SK-N-SH treated with all-trans-retinoic acid at 6 μM for 48 hours (cell line): ENCODE measurements around the gene IL17REL.

Experiments used
- ATAC-seq: fragments of 200-7000 bp; cut with Tn5 transposase; 3 replicates; pipeline ENCODE4 v1.9.1; 2020; ENCODE audit warnings: mild to moderate bottlenecking, moderate library complexity
- ARNTL ChIP-seq: fragments of 450-650 bp; formaldehyde crosslinking; IDR thresholded peaks from 2 replicates; pipeline ENCODE4 v1.5.0; 2020; ENCODE audit warnings: low read depth, mild to moderate bottlenecking, moderate library complexity, borderline replicate concordance
- BACH2 ChIP-seq: fragments of 250-450 bp; sonication (Bioruptor Pico); IDR thresholded peaks from 2 replicates; pipeline ENCODE4 v1.9.0; 2021; ENCODE audit warnings: mild to moderate bottlenecking, borderline replicate concordance
- CREB5 ChIP-seq: fragments of 250-450 bp; sonication (Bioruptor Pico); IDR thresholded peaks from 2 replicates; pipeline ENCODE4 v1.5.1; 2020; ENCODE audit warnings: low read depth, mild to moderate bottlenecking, moderate library complexity
- CSDC2 ChIP-seq: fragments of 250-450 bp; sonication (Bioruptor Pico); IDR thresholded peaks from 2 replicates; pipeline ENCODE4 v1.5.0; 2020; ENCODE audit warnings: mild to moderate bottlenecking, moderate library complexity
- ESRRG ChIP-seq: fragments of 250-450 bp; sonication (Bioruptor Pico); IDR thresholded peaks from 2 replicates; pipeline ENCODE4 v1.6.1; 2021; ENCODE audit warnings: mild to moderate bottlenecking
- GLIS3 ChIP-seq: fragments of 250-450 bp; sonication (Bioruptor Pico); IDR thresholded peaks from 2 replicates; pipeline ENCODE4 v1.5.0; 2020; ENCODE audit warnings: mild to moderate bottlenecking, moderate library complexity
- ISL1 ChIP-seq: fragments of 250-450 bp; sonication (Bioruptor Pico); IDR thresholded peaks from 2 replicates; pipeline ENCODE4 v2.1.2; 2022; ENCODE audit warnings: mild to moderate bottlenecking, moderate library complexity
- OSR1 ChIP-seq: fragments of 250-450 bp; sonication (Bioruptor Pico); IDR thresholded peaks from 2 replicates; pipeline ENCODE4 v1.8.0; 2022; ENCODE audit warnings: moderate library complexity, mild to moderate bottlenecking, inconsistent platforms
- POU6F1 ChIP-seq: fragments of 250-450 bp; sonication (Bioruptor Pico); IDR thresholded peaks from 2 replicates; pipeline ENCODE4 v1.8.0; 2021; ENCODE audit warnings: low read depth, mild to moderate bottlenecking, moderate library complexity, borderline replicate concordance
- PPARA ChIP-seq: fragments of 250-450 bp; sonication (Bioruptor Pico); IDR thresholded peaks from 2 replicates; pipeline ENCODE4 v1.5.0; 2020; ENCODE audit warnings: mild to moderate bottlenecking, borderline replicate concordance
- RARB ChIP-seq: fragments of 250-450 bp; sonication (Bioruptor Pico); IDR thresholded peaks from 2 replicates; pipeline ENCODE4 v1.8.0; 2021; ENCODE audit warnings: mild to moderate bottlenecking, moderate library complexity
- SNAI2 ChIP-seq: fragments of 250-450 bp; sonication (Bioruptor Pico); IDR thresholded peaks from 2 replicates; pipeline ENCODE4 v1.5.0; 2020; ENCODE audit warnings: mild to moderate bottlenecking, moderate library complexity
- TCF4 ChIP-seq: fragments of 250-450 bp; sonication (Bioruptor Pico); IDR thresholded peaks from 2 replicates; pipeline ENCODE4 v1.8.0; 2021; ENCODE audit warnings: mild to moderate bottlenecking, moderate library complexity, borderline replicate concordance
- TOX ChIP-seq: fragments of 250-450 bp; sonication (Bioruptor Pico); IDR thresholded peaks from 2 replicates; pipeline ENCODE4 v1.8.0; 2021; ENCODE audit warnings: mild to moderate bottlenecking, moderate library complexity, borderline replicate concordance
- TSHZ2 ChIP-seq: fragments of 250-450 bp; sonication (Bioruptor Pico); IDR thresholded peaks from 2 replicates; pipeline ENCODE4 v1.5.0; 2020; ENCODE audit warnings: mild to moderate bottlenecking, moderate library complexity
- ZC3H10 ChIP-seq: fragments of 250-450 bp; sonication (Bioruptor Pico); IDR thresholded peaks from 2 replicates; pipeline ENCODE4 v1.5.1; 2021; ENCODE audit warnings: mild to moderate bottlenecking, moderate library complexity
- ZFP3 ChIP-seq: fragments of 250-450 bp; sonication (Bioruptor Pico); IDR thresholded peaks from 2 replicates; pipeline ENCODE4 v1.5.0; 2020; ENCODE audit warnings: mild to moderate bottlenecking, moderate library complexity
- ZNF565 ChIP-seq: fragments of 450-650 bp; formaldehyde crosslinking; conservative IDR thresholded peaks from 2 replicates; pipeline ENCODE4 v1.5.0; 2020; ENCODE audit warnings: low read depth, mild to moderate bottlenecking, moderate library complexity
- ZNF70 ChIP-seq: fragments of 450-650 bp; formaldehyde crosslinking; IDR thresholded peaks from 2 replicates; pipeline ENCODE4 v1.5.0; 2020; ENCODE audit warnings: mild to moderate bottlenecking, moderate library complexity
- ZNF8 ChIP-seq: fragments of 450-650 bp; formaldehyde crosslinking; IDR thresholded peaks from 2 replicates; pipeline ENCODE4 v1.5.0; 2020; ENCODE audit warnings: mild to moderate bottlenecking, moderate library complexity
- TF ChIP-seq, protein P1 (sequence below): fragments of 250-450 bp; sonication (Bioruptor Pico); IDR thresholded peaks from 2 replicates; pipeline ENCODE4 v1.5.1; 2021; ENCODE audit warnings: mild to moderate bottlenecking, moderate library complexity

The IL17REL gene

GRCh38 chr22:49999946-50000586 lies 12.5 kb downstream of the IL17REL start:
- TF ChIP-seq OSR1 (CRISPR knock-in tag): no peak
- no peak for TF ChIP-seq CSDC2 (CRISPR knock-in tag)
- TF ChIP-seq ZC3H10: no peak
- TF ChIP-seq ARNTL (CRISPR knock-in tag): no peak
- TF ChIP-seq, protein P1, sequence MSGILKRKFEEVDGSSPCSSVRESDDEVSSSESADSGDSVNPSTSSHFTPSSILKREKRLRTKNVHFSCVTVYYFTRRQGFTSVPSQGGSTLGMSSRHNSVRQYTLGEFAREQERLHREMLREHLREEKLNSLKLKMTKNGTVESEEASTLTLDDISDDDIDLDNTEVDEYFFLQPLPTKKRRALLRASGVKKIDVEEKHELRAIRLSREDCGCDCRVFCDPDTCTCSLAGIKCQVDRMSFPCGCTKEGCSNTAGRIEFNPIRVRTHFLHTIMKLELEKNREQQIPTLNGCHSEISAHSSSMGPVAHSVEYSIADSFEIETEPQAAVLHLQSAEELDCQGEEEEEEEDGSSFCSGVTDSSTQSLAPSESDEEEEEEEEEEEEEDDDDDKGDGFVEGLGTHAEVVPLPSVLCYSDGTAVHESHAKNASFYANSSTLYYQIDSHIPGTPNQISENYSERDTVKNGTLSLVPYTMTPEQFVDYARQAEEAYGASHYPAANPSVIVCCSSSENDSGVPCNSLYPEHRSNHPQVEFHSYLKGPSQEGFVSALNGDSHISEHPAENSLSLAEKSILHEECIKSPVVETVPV (CRISPR knock-in tag): no peak
- no peak for TF ChIP-seq ISL1 (CRISPR knock-in tag)
- no peak for TF ChIP-seq ZNF70 (CRISPR knock-in tag)
- TF ChIP-seq TCF4 (CRISPR knock-in tag): no peak
- no peak for TF ChIP-seq ZNF8 (CRISPR knock-in tag)
- TF ChIP-seq PPARA (CRISPR knock-in tag): no peak
- TF ChIP-seq SNAI2 (CRISPR knock-in tag): no peak
- TF ChIP-seq BACH2 (CRISPR knock-in tag): no peak
- no peak for TF ChIP-seq POU6F1 (CRISPR knock-in tag)
- no peak for TF ChIP-seq CREB5 (CRISPR knock-in tag)
- TF ChIP-seq TOX (CRISPR knock-in tag): no peak
- no peak for TF ChIP-seq ZFP3
- no peak for TF ChIP-seq RARB (CRISPR knock-in tag)
- TF ChIP-seq TSHZ2: no peak
- TF ChIP-seq ESRRG (CRISPR knock-in tag): no peak
- TF ChIP-seq ZNF565: no peak
- no peak; the same call in 2 of the 3 replicates for ATAC-seq

DNA sequence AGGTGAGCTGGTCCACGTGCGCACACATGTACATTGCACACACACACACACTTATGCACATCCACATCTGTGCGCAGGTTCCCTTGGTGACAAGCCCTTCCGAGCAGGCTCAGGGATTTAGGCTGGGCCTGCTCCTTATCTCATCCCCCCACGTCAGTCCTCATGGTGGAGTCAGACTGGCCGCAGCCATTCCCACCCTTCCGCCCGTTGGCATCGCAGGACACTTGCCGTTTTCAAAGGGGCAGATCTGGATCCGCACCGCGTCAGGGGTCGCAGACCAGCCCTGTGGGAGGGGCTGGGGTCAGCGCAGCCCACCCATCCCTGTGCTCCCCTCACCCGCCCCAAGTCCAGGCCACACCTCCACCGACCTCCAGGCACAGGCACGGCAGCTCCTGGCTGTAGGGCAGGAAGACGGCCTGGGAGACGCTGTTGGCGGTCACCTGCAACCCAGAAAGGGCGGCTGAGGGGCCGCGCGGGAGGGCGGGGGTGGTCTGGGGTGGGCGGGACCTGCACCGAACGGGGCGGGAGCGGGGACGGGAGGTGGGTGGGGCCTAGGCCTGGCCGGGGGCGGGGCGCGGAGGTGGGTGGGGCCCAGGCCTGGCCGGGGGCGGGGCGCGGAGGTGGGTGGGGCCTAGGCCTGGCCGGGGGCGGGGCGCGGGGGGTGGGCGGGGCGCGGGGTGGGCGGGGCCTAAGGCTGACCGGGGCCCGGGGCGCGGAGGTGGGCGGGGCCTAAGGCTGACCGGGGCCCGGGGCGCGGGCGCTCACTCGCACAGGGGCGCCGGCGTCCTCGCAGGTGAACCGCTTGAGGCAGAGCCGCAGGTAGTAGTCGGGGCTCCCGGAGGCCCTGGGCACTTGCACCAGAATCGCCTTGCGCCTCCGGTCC lies 13.3 kb downstream of the IL17REL start:
- peak; percentile 28; the same call in 2 of the 3 replicates for ATAC-seq
- TF ChIP-seq CSDC2 (CRISPR knock-in tag): no peak
- no peak for TF ChIP-seq ZNF8 (CRISPR knock-in tag)
- no peak for TF ChIP-seq PPARA (CRISPR knock-in tag)
- TF ChIP-seq RARB (CRISPR knock-in tag): no peak
- TF ChIP-seq SNAI2 (CRISPR knock-in tag): no peak
- TF ChIP-seq TCF4 (CRISPR knock-in tag): no peak
- TF ChIP-seq POU6F1 (CRISPR knock-in tag): no peak
- no peak for TF ChIP-seq ZNF565
- TF ChIP-seq, protein P1 (CRISPR knock-in tag): no peak
- no peak for TF ChIP-seq ZC3H10
- no peak for TF ChIP-seq GLIS3 (CRISPR knock-in tag)
